Adrenal gland (tissue), 5 donors: ENCODE results near the gene ZNF862.

ENCODE experiments used
- CTCF ChIP-seq, 6 experiments: fragments of 450-650 bp in 4 of 6; fragments of 200-600 bp in 2 of 6; sonication (generic) in 1 of 6; IDR thresholded peaks; 1 replicate in 5 of 6; 2 replicates in 1 of 6; pipeline versions ENCODE4 v1.5.1 to v1.8.0; 2016 to 2021; ENCODE audit warnings: antibody characterized with exemption in 6 of 6, mild to moderate bottlenecking in 2 of 6, moderate library complexity in 1 of 6
- POLR2A ChIP-seq, 2 donors: fragments of 450-650 bp; IDR thresholded peaks; one replicate each; pipeline ENCODE4 v1.6.1; 2017; ENCODE audit warnings: antibody characterized with exemption in 2 of 2, mild to moderate bottlenecking in 2 of 2, moderate library complexity in 1 of 2
- donor health status: DM: no; HTN: no; CAD: no.

- TF ChIP-seq CTCF (IDR thresholded peaks at IDR 0.05) (no peak), POLR2A (IDR thresholded peaks at IDR 0.05) (no peak)
Measured at GRCh38 chr7:149854611-149855360, 16.6 kb downstream of the ZNF862 start.
